B cell (primary cell): ENCODE measurements around the gene HMOX2.

ENCODE experiments used
- EZH2 ChIP-seq: IDR thresholded peaks from 2 replicates; pipeline ENCODE4 v1.6.1; 2012; ENCODE audit warnings: borderline replicate concordance, low read depth, mild to moderate bottlenecking, moderate library complexity, low read length; ENCODE audit not compliant: insufficient read depth, poor library complexity, severe bottlenecking
- TF ChIP-seq, protein P1 (sequence below): fragments of 200-600 bp; IDR thresholded peaks from one replicate; pipeline ENCODE4 v1.8.0; 2022; ENCODE audit warnings: antibody characterized with exemption, mild to moderate bottlenecking

GRCh38 chr16:4486126-4486893, 10.1 kb downstream of the HMOX2 start:
- TF ChIP-seq, protein P1, sequence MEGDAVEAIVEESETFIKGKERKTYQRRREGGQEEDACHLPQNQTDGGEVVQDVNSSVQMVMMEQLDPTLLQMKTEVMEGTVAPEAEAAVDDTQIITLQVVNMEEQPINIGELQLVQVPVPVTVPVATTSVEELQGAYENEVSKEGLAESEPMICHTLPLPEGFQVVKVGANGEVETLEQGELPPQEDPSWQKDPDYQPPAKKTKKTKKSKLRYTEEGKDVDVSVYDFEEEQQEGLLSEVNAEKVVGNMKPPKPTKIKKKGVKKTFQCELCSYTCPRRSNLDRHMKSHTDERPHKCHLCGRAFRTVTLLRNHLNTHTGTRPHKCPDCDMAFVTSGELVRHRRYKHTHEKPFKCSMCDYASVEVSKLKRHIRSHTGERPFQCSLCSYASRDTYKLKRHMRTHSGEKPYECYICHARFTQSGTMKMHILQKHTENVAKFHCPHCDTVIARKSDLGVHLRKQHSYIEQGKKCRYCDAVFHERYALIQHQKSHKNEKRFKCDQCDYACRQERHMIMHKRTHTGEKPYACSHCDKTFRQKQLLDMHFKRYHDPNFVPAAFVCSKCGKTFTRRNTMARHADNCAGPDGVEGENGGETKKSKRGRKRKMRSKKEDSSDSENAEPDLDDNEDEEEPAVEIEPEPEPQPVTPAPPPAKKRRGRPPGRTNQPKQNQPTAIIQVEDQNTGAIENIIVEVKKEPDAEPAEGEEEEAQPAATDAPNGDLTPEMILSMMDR: no peak
- no peak for TF ChIP-seq EZH2
